OCI-LY7 (cell line): Measurements from ENCODE around the gene ANK3. TPM values are rescaled to one million over a fixed set of nuclear protein-coding genes. Genes with fewer than 3 reads are reported as not detected.

ENCODE experiments used
- BruUV-seq: library from RNA; stranded (reverse); fragments of 400-500 nt; replicated peaks from 2 replicates; lab custom pipeline; 2021; lab: Mats Ljungman, UMichigan
- CTCF ChIA-PET: fragments of 300-600 bp; sonication (Branson Sonifier 250); formaldehyde crosslinking; loops from one replicate; lab custom pipeline; 2022; ENCODE audit warnings: antibody characterized with exemption; ENCODE audit not compliant: unreplicated experiment; lab: Charles Lee
- POLR2A ChIA-PET: fragments of 300-600 bp; sonication (Branson Sonifier 250); formaldehyde crosslinking; loops from one replicate; lab custom pipeline; 2022; ENCODE audit warnings: antibody characterized with exemption; lab: Charles Lee
- DNase-seq: peaks from one replicate; pipeline ENCODE4 v3.0.0-alpha.2; 2015; ENCODE audit warnings: low spot score
- H2AFZ ChIP-seq: fragments of 200-600 bp; sonication (generic), shearing (Covaris generic); 2 replicates; pipeline ENCODE4 v1.6.1; 2014; ENCODE audit warnings: mild to moderate bottlenecking, antibody characterized with exemption, low read length, moderate library complexity
- H3K27ac ChIP-seq: fragments of 200-600 bp; sonication (generic); 2 replicates; pipeline ENCODE4 v1.5.1; 2014; ENCODE audit warnings: mixed run types, low read depth, mild to moderate bottlenecking, moderate library complexity, low read length, inconsistent platforms; ENCODE audit not compliant: poor library complexity, severe bottlenecking
- H3K36me3 ChIP-seq: fragments of 200-600 bp; sonication (generic); 2 replicates; pipeline ENCODE4 v1.6.1; 2014; ENCODE audit warnings: mild to moderate bottlenecking, antibody characterized with exemption, low read length, moderate library complexity, mixed read lengths; ENCODE audit not compliant: insufficient read depth
- H3K4me1 ChIP-seq: fragments of 200-600 bp; sonication (generic); 2 replicates; pipeline ENCODE4 v1.5.1; 2014; ENCODE audit warnings: mild to moderate bottlenecking, low read length; ENCODE audit not compliant: insufficient read depth, poor library complexity, severe bottlenecking
- H3K4me2 ChIP-seq: fragments of 200-600 bp; sonication (generic); 2 replicates; pipeline ENCODE4 v1.6.1; 2014; ENCODE audit warnings: mild to moderate bottlenecking, low read length
- H3K4me3 ChIP-seq: fragments of 200-600 bp; sonication (generic); 2 replicates; pipeline ENCODE4 v1.5.1; 2014; ENCODE audit warnings: mild to moderate bottlenecking, low read depth, low read length; ENCODE audit not compliant: poor library complexity, severe bottlenecking
- H3K79me2 ChIP-seq: fragments of 200-600 bp; sonication (generic); 2 replicates; pipeline ENCODE4 v1.6.1; 2016; ENCODE audit warnings: low read depth, mild to moderate bottlenecking, low read length, moderate library complexity, mixed read lengths; ENCODE audit not compliant: insufficient read depth
- H3K9me2 ChIP-seq: fragments of 200-600 bp; sonication (generic); 2 replicates; pipeline ENCODE4 v1.6.1; 2016; ENCODE audit warnings: mild to moderate bottlenecking, low read length, mixed read lengths; ENCODE audit not compliant: insufficient read depth
- H3K9me3 ChIP-seq: fragments of 200-600 bp; sonication (generic); 2 replicates; pipeline ENCODE4 v1.6.1; 2014; ENCODE audit warnings: mild to moderate bottlenecking, mixed run types, low read length, mixed read lengths
- H4K20me1 ChIP-seq: fragments of 200-600 bp; sonication (generic); 2 replicates; pipeline ENCODE4 v1.6.1; 2014; ENCODE audit warnings: mild to moderate bottlenecking, antibody characterized with exemption, low read length, moderate library complexity, mixed read lengths; ENCODE audit not compliant: insufficient read depth
- EZH2phosphoT487 ChIP-seq: fragments of 200-600 bp; sonication (generic); IDR thresholded peaks from 2 replicates; pipeline ENCODE4 v1.6.1; 2018; ENCODE audit warnings: low read depth, borderline replicate concordance, mild to moderate bottlenecking, mixed run types, antibody characterized with exemption, low read length, moderate library complexity, mixed read lengths
- intact Hi-C: fragments of 100-400 bp; cut with micrococcal nuclease; formaldehyde crosslinking; loops from one replicate; pipeline ENCODE4 v1.10.0; 2022; ENCODE audit not compliant: unreplicated experiment
- total RNA-seq, 2 experiments: library from RNA; depleted of rRNA in 1 of 2; stranded (reverse); fragments of >200 nt in 1 of 2; shearing (Covaris generic) in 1 of 2; gene quantifications; 2 replicates each; pipeline ENCODE4 v1.2.3, GENCODE V29; 2014 to 2022
- TF ChIP-seq, protein P1 (sequence below): fragments of 200-600 bp; sonication (generic); conservative IDR thresholded peaks from 2 replicates; pipeline ENCODE4 v1.5.1; 2014; ENCODE audit warnings: mild to moderate bottlenecking, antibody characterized with exemption, low read length, moderate library complexity, mixed read lengths

The ANK3 gene
- total RNA-seq, 2 experiments from 2014 or later = 0.13 to 0.49 TPM

- ChIA-PET CTCF (no interaction called here), POLR2A (interaction anchor here (0.5 kb wide), 1 partner anchor 135 kb away, joined by 5 read pairs; no protein-coding TSS in a partner anchor)
- Histone ChIP-seq H3K9me2 (no peaks in the 10 kb centered on the region), H4K20me1 (no peaks in the 10 kb centered on the region), H3K4me1 (no peaks in the 10 kb centered on the region), H3K36me3 (no peaks in the 10 kb centered on the region), H2AFZ (no peak overlapping the region), H3K27ac (no peak overlapping the region), H3K79me2 (no peaks in the 10 kb centered on the region), H3K4me3 (no peak overlapping the region), H3K9me3 (no peaks in the 10 kb centered on the region), H3K4me2 (no peak overlapping the region)
- TF ChIP-seq EZH2phosphoT487 = no peak
- TF ChIP-seq, protein P1, sequence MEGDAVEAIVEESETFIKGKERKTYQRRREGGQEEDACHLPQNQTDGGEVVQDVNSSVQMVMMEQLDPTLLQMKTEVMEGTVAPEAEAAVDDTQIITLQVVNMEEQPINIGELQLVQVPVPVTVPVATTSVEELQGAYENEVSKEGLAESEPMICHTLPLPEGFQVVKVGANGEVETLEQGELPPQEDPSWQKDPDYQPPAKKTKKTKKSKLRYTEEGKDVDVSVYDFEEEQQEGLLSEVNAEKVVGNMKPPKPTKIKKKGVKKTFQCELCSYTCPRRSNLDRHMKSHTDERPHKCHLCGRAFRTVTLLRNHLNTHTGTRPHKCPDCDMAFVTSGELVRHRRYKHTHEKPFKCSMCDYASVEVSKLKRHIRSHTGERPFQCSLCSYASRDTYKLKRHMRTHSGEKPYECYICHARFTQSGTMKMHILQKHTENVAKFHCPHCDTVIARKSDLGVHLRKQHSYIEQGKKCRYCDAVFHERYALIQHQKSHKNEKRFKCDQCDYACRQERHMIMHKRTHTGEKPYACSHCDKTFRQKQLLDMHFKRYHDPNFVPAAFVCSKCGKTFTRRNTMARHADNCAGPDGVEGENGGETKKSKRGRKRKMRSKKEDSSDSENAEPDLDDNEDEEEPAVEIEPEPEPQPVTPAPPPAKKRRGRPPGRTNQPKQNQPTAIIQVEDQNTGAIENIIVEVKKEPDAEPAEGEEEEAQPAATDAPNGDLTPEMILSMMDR = no peak
- DNase-seq = no peak
- no TSS peak for BruUV-seq
- intact Hi-C loops = no loop called here
Observed at GRCh38 chr10:60073397-60073780, 316.3 kb downstream of the ANK3 start.

GRCh38 chr10:60069311-60069710 is 320.4 kb downstream of the ANK3 start:
- DNase-seq = no peak
- H3K9me2 ChIP-seq = no peaks in the 10 kb centered on the region
- H3K4me1 ChIP-seq = no peaks in the 10 kb centered on the region
- H2AFZ ChIP-seq = no peak overlapping the region
- ChIA-PET CTCF (no interaction called here), POLR2A (no interaction called here)
- H3K9me3 ChIP-seq = no peaks in the 10 kb centered on the region
- no peak overlapping the region for H3K4me3 ChIP-seq
- H3K27ac ChIP-seq = no peak overlapping the region
- intact Hi-C loops = no loop called here
- no peak for TF ChIP-seq EZH2phosphoT487
- TF ChIP-seq, protein P1 = no peak
- H3K79me2 ChIP-seq = no peaks in the 10 kb centered on the region
- no TSS peak for BruUV-seq
- no peaks in the 10 kb centered on the region for H4K20me1 ChIP-seq
- H3K36me3 ChIP-seq = no peaks in the 10 kb centered on the region
- H3K4me2 ChIP-seq = no peak overlapping the region

GRCh38 chr10:60050366-60050765 is 339.3 kb downstream of the ANK3 start:
- Histone ChIP-seq H3K9me2 (no peaks in the 10 kb centered on the region), H3K36me3 (no peaks in the 10 kb centered on the region), H3K9me3 (no peaks in the 10 kb centered on the region), H3K79me2 (no peaks in the 10 kb centered on the region), H2AFZ (no peak overlapping the region), H4K20me1 (no peaks in the 10 kb centered on the region), H3K4me3 (no peak overlapping the region), H3K4me1 (no peaks in the 10 kb centered on the region), H3K4me2 (no peak overlapping the region), H3K27ac (no peak overlapping the region)
- no TSS peak for BruUV-seq
- POLR2A ChIA-PET = no interaction called here
- CTCF ChIA-PET = interaction anchor here (0.5 kb wide), 1 partner anchor 210 kb away, joined by 3 read pairs; no protein-coding TSS in a partner anchor
- TF ChIP-seq, protein P1 = no peak
- intact Hi-C loops = no loop called here
- no peak for DNase-seq
